Erythroblast (primary cell): ENCODE results near the gene KAZN.

ENCODE experiments used
- GATA1 ChIP-seq: IDR thresholded peaks from 2 replicates; pipeline ENCODE4 v1.6.1; 2011; ENCODE audit warnings: low read depth, mild to moderate bottlenecking, control low read depth, low read length, moderate library complexity
- POLR2A ChIP-seq: IDR thresholded peaks from 2 replicates; pipeline ENCODE4 v1.6.1; 2011; ENCODE audit warnings: mild to moderate bottlenecking, low read length

DNA sequence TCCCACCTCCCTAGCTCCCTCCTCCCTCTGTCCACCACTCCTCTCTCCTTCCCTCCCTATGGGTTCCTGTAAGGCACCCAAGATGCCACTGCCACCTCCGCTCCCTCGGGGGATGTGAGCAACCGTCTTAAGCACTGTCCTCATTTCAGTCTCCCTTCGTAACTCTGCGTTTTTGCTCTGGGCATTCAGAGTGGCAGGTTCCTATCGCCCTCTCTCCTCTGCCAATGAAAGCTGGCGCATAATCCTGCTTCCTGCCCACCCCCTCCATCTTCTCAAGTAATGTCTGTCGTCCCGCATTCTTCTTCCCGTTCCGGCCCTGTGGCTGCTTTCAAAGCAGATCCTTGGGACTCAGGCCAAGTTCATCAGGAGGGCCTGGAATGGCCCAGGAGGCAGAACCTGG is 301.2 kb downstream of the KAZN start:
- TF ChIP-seq POLR2A, result no peak
- TF ChIP-seq GATA1, result no peak
